ENCODE measurements around the gene GCK. TPM values are rescaled to one million over a fixed set of nuclear protein-coding genes. Genes with fewer than 3 reads are reported as not detected.

Gene GCK
- total RNA-seq, 1 donor from 2014 or later = 2.7 TPM

- H3K4me1 ChIP-seq = peaks cover 0 to 8% of the 10 kb centered on the region in 2 donors
- H3K36me3 ChIP-seq = no peaks in the 10 kb centered on the region
- intact Hi-C loops (cut with DNase I) = no loop called here
- TF ChIP-seq CTCF (IDR thresholded peaks at IDR 0.05) = no peak
- no peak for DNase-seq (ENCODE audit: low spot score in 2 of 2)
- H3K27ac ChIP-seq = no peak overlapping the region
- H3K27me3 ChIP-seq = no peaks in the 10 kb centered on the region
- no peak overlapping the region for H3K4me3 ChIP-seq
- H3K9me3 ChIP-seq = no peaks in the 10 kb centered on the region
Measured at GRCh38 chr7:44149571-44150465, 39.4 kb downstream of the GCK start.

GRCh38 chr7:44148961-44149536 is 40.2 kb downstream of the GCK start:
- H3K27me3 ChIP-seq = no peaks in the 10 kb centered on the region
- no peak overlapping the region for H3K4me3 ChIP-seq
- no peaks in the 10 kb centered on the region for H3K36me3 ChIP-seq
- TF ChIP-seq CTCF (IDR thresholded peaks at IDR 0.05) = no peak
- H3K4me1 ChIP-seq = peaks cover 0 to 8% of the 10 kb centered on the region in 2 donors
- intact Hi-C loops (cut with DNase I) = no loop called here
- no peaks in the 10 kb centered on the region for H3K9me3 ChIP-seq
- no peak overlapping the region for H3K27ac ChIP-seq
- DNase-seq (ENCODE audit: low spot score in 2 of 2) = no peak

GRCh38 chr7:44148166-44148565 is 41.1 kb downstream of the GCK start:
- no peak for DNase-seq (ENCODE audit: low spot score in 2 of 2)
- no peaks in the 10 kb centered on the region for H3K36me3 ChIP-seq

GRCh38 chr7:44147026-44147991 is 41.9 kb downstream of the GCK start:
- Histone ChIP-seq H3K4me3 (no peak overlapping the region), H3K4me1 (peaks cover 0 to 8% of the 10 kb centered on the region in 2 donors), H3K9me3 (no peaks in the 10 kb centered on the region), H3K27me3 (no peaks in the 10 kb centered on the region), H3K36me3 (no peaks in the 10 kb centered on the region), H3K27ac (no peak overlapping the region)
- no peak for TF ChIP-seq CTCF (IDR thresholded peaks at IDR 0.05)
- DNase-seq (ENCODE audit: low spot score in 2 of 2) = no peak
- intact Hi-C loops (cut with DNase I) = no loop called here

More at GRCh38 chr7:44148166-44148565, 41.1 kb downstream of the GCK start:
- peaks cover 0 to 8% of the 10 kb centered on the region in 2 donors for H3K4me1 ChIP-seq
- H3K27ac ChIP-seq = no peak overlapping the region
- H3K9me3 ChIP-seq = no peaks in the 10 kb centered on the region
- TF ChIP-seq CTCF (IDR thresholded peaks at IDR 0.05) = no peak
- intact Hi-C loops (cut with DNase I) = no loop called here
- no peak overlapping the region for H3K4me3 ChIP-seq
- no peaks in the 10 kb centered on the region for H3K27me3 ChIP-seq
